HEK293T (cell line): ENCODE measurements around the gene P3H2.

Experiments used
- ARNT ChIP-seq: fragments of 450-650 bp; IDR thresholded peaks from 2 replicates; pipeline ENCODE4 v1.6.1; 2017; ENCODE audit warnings: mild to moderate bottlenecking
- BHLHE40 ChIP-seq: fragments of 450-650 bp; IDR thresholded peaks from 2 replicates; pipeline ENCODE4 v1.6.1; 2016; ENCODE audit warnings: mild to moderate bottlenecking, moderate library complexity, borderline replicate concordance
- CTBP1 ChIP-seq: fragments of 450-650 bp; IDR thresholded peaks from 2 replicates; pipeline ENCODE4 v1.6.1; 2016; ENCODE audit warnings: borderline replicate concordance
- ELF4 ChIP-seq: fragments of 450-650 bp; IDR thresholded peaks from 2 replicates; pipeline ENCODE4 v1.6.1; 2017; ENCODE audit warnings: antibody characterized with exemption
- FOXA1 ChIP-seq: fragments of 450-650 bp; IDR thresholded peaks from 2 replicates; pipeline ENCODE4 v1.6.1; 2016; ENCODE audit warnings: mild to moderate bottlenecking
- FOXK2 ChIP-seq: fragments of 450-650 bp; IDR thresholded peaks from 2 replicates; pipeline ENCODE4 v1.6.1; 2016; ENCODE audit warnings: mild to moderate bottlenecking
- L3MBTL2 ChIP-seq: fragments of 450-650 bp; conservative IDR thresholded peaks from 2 replicates; pipeline ENCODE4 v1.6.1; 2016; ENCODE audit warnings: mild to moderate bottlenecking
- NFRKB ChIP-seq: fragments of 450-650 bp; IDR thresholded peaks from 2 replicates; pipeline ENCODE4 v1.6.1; 2016; ENCODE audit warnings: mild to moderate bottlenecking, moderate library complexity
- SP1 ChIP-seq: fragments of 450-650 bp; IDR thresholded peaks from 2 replicates; pipeline ENCODE4 v1.6.1; 2017
- SUZ12 ChIP-seq: fragments of 450-650 bp; IDR thresholded peaks from 2 replicates; pipeline ENCODE4 v1.6.1; 2016; ENCODE audit warnings: mild to moderate bottlenecking
- TARDBP ChIP-seq: fragments of 450-650 bp; IDR thresholded peaks from 2 replicates; pipeline ENCODE4 v1.6.1; 2016

GRCh38 chr3:190130696-190131095 is 10.0 kb upstream of the P3H2 start:
- TF ChIP-seq TARDBP, result no peak
- TF ChIP-seq FOXK2, result no peak
- no peak for TF ChIP-seq SUZ12
- no peak for TF ChIP-seq CTBP1
- no peak for TF ChIP-seq L3MBTL2
- no peak for TF ChIP-seq FOXA1
- TF ChIP-seq ARNT, result no peak
- TF ChIP-seq SP1, result no peak
- TF ChIP-seq NFRKB, result no peak
- no peak for TF ChIP-seq ELF4
- no peak for TF ChIP-seq BHLHE40
